Neural progenitor cell (in vitro differentiated cells): ENCODE data around the gene SC5D.

Experiments used
- CTCF ChIP-seq: fragments of 200-600 bp; sonication (generic); IDR thresholded peaks from 2 replicates; pipeline ENCODE4 v1.5.1; 2017; ENCODE audit warnings: antibody characterized with exemption, mild to moderate bottlenecking
- EZH2 ChIP-seq: fragments of 200-600 bp; sonication (generic); IDR thresholded peaks from 2 replicates; pipeline ENCODE4 v1.6.1; 2017; ENCODE audit warnings: antibody characterized with exemption, mild to moderate bottlenecking, moderate library complexity
- EZH2phosphoT487 ChIP-seq: fragments of 200-600 bp; sonication (generic); IDR thresholded peaks from 2 replicates; pipeline ENCODE4 v1.6.1; 2017; ENCODE audit warnings: antibody characterized with exemption

- TF ChIP-seq CTCF (no peak), EZH2 (no peak), EZH2phosphoT487 (no peak)
These were observed 36.6 kb downstream of the SC5D start for GRCh38 chr11:121328967-121329679.
